Activated T-helper 1 cell treated with anti-CD3 and anti-CD28 coated beads, Interleukin-12 subunit alpha, Interleukin-12 subunit beta, Interleukin-2, Interleukin-4 antibody, amounts not matched to agents 30 ng/mL and 10 ng/mL and 1 ng/mL, durations not matched to agents 14 hours and 24 hours and 36 hours (primary cell): ENCODE data around the gene APOM. TPM values are rescaled to one million over a fixed set of nuclear protein-coding genes. Genes with fewer than 3 reads are reported as not detected.
A peak's percentile ranks its signal among the peaks of the same experiment; 100 is the strongest.

Experiments used
- DNase-seq: peaks from one replicate; pipeline ENCODE4 v3.0.0; 2021; ENCODE audit warnings: low spot score
- H3K27ac Mint-ChIP-seq: one replicate; pipeline ENCODE4 v1.8.0; 2021; ENCODE audit warnings: mild to moderate bottlenecking, mixed read lengths
- H3K27me3 Mint-ChIP-seq: one replicate; pipeline ENCODE4 v1.8.0; 2022; ENCODE audit warnings: mild to moderate bottlenecking, moderate library complexity, mixed read lengths; ENCODE audit not compliant: insufficient read depth
- H3K36me3 Mint-ChIP-seq: one replicate; pipeline ENCODE4 v1.8.0; 2021; ENCODE audit warnings: low read depth, mixed read lengths
- H3K4me1 Mint-ChIP-seq: one replicate; pipeline ENCODE4 v1.8.0; 2021; ENCODE audit warnings: low read depth, mixed read lengths
- H3K4me3 Mint-ChIP-seq: one replicate; pipeline ENCODE4 v1.8.0; 2021; ENCODE audit warnings: mild to moderate bottlenecking, moderate library complexity, mixed read lengths
- H3K9me3 Mint-ChIP-seq: one replicate; pipeline ENCODE4 v1.8.0; 2021; ENCODE audit warnings: mixed read lengths
- intact Hi-C: fragments of 100-400 bp; cut with micrococcal nuclease; formaldehyde crosslinking; loops from one replicate; pipeline ENCODE4 v1.15.1; 2024
- total RNA-seq: library from RNA; stranded (reverse); gene quantifications from 2 replicates; pipeline ENCODE4 v1.2.3, GENCODE V29; 2022

The APOM gene
- total RNA-seq, 1 donor from 2014 or later = 1.8 TPM

GRCh38 chr6:31663126-31663960 lies 7.6 kb downstream of the APOM start:
- Mint-ChIP-seq H3K4me1 (peaks cover 84% of the 10 kb centered on the region), H3K9me3 (no peaks in the 10 kb centered on the region), H3K27ac (peak overlapping the region; percentile 90), H3K36me3 (peaks cover 59% of the 10 kb centered on the region), H3K27me3 (no peaks in the 10 kb centered on the region), H3K4me3 (peak overlapping the region; percentile 98)
- no peak for DNase-seq
- intact Hi-C loops = loop anchor here (10.0 kb wide), 2 partner anchors 1311 to 1541 kb away; partner anchors contain the start of genes HSD17B8, RING1, RXRB and SLC39A7

GRCh38 chr6:31663961-31664789 lies 8.5 kb downstream of the APOM start:
- no peaks in the 10 kb centered on the region for H3K9me3 Mint-ChIP-seq
- H3K27me3 Mint-ChIP-seq = no peaks in the 10 kb centered on the region
- intact Hi-C loops = loop anchor here (2.0 to 10.0 kb wide), 4 partner anchors 169 to 1541 kb away; partner anchors contain the start of genes AGPAT1, HSD17B8, RING1 and RXRB
- peaks cover 83% of the 10 kb centered on the region for H3K4me1 Mint-ChIP-seq
- H3K27ac Mint-ChIP-seq = peak overlapping the region; percentile 90
- peak overlapping the region; percentile 98 for H3K4me3 Mint-ChIP-seq
- H3K36me3 Mint-ChIP-seq = peaks cover 62% of the 10 kb centered on the region
- DNase-seq = no peak

- Mint-ChIP-seq H3K27ac (peak within 1 kb of the TSS; percentile 90), H3K4me1 (peaks cover 75% of the 10 kb centered on the region), H3K9me3 (no peaks in the 10 kb centered on the region), H3K36me3 (peaks cover 65% of the 10 kb centered on the region), H3K4me3 (peak within 1 kb of the TSS; percentile 98), H3K27me3 (no peaks in the 10 kb centered on the region)
- intact Hi-C loops = loop anchor here (1.0 to 10.0 kb wide), 18 partner anchors 13 to 1540 kb away; partner anchors contain the start of genes ABHD16A, AGPAT1, BAG6 and DDAH2
- peak; percentile 88 for DNase-seq
These were observed 9.3 kb downstream of the APOM start, which contains the start of gene GPANK1 for GRCh38 chr6:31664790-31665500. GPANK1 (minus strand) TSS chr6:31664997; CDS start chr6:31664478, 519 bp downstream.

DNA sequence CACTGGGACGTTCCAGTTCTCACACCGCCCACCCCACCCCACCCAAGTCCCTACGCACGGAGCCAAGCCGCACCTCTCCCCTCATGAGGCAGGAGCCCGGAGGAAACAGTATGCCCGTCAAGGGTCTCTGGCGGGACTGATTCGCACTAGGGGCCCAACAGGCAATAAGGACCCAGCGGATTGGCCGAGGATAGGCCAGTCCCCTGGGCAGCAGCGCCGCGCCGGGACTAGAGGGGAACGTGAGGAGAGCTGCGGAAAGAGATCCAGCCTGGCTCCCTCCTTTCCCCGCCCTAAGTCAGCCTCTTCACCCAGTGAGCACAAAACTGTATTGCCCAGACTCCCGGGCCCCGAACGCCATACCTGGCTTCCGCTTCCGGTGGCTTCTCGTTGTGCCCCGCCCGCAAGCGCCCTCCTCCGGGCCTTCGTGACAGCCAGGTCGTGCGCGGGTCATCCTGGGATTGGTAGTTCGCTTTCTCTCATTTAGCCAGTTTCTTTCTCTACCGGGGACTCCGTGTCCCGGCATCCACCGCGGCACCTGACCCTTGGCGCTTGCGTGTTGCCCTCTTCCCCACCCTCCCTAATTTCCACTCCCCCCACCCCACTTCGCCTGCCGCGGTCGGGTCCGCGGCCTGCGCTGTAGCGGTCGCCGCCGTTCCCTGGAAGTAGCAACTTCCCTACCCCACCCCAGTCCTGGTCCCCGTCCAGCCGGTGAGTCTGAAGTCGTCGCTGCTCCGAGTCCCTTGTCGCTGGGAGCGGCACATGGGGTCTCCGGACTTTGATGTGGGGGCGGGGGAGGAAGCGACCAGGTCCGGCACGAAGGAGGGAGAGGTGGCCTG lies 10.0 kb downstream of the APOM start, which contains the start of gene CSNK2B:
Gene CSNK2B, plus strand, starts transcription at position 580 of the 836 bp plus-strand sequence. CDS start 752 bp downstream, outside the sequence.
- intact Hi-C loops = loop anchor here (1.0 to 10.0 kb wide), 18 partner anchors 13 to 1539 kb away; partner anchors contain the start of genes ABHD16A, AGPAT1, BAG6 and DDAH2
- Mint-ChIP-seq H3K9me3 (no peaks in the 10 kb centered on the region), H3K36me3 (peaks cover 68% of the 10 kb centered on the region), H3K4me3 (peak within 1 kb of the TSS; percentile 98), H3K27ac (peak within 1 kb of the TSS; percentile 90), H3K27me3 (no peaks in the 10 kb centered on the region), H3K4me1 (peaks cover 74% of the 10 kb centered on the region)
- peak; percentile 98 for DNase-seq

GRCh38 chr6:31666337-31666965 lies 10.8 kb downstream of the APOM start:
- H3K9me3 Mint-ChIP-seq = no peaks in the 10 kb centered on the region
- H3K27me3 Mint-ChIP-seq = no peaks in the 10 kb centered on the region
- H3K27ac Mint-ChIP-seq = peak overlapping the region; percentile 90
- intact Hi-C loops = loop anchor here (10.0 kb wide), 2 partner anchors 1308 to 1538 kb away; partner anchors contain the start of genes HSD17B8, RING1, RXRB and SLC39A7
- DNase-seq = no peak
- H3K4me3 Mint-ChIP-seq = peak overlapping the region; percentile 98
- H3K4me1 Mint-ChIP-seq = peaks cover 71% of the 10 kb centered on the region
- H3K36me3 Mint-ChIP-seq = peaks cover 65% of the 10 kb centered on the region

GRCh38 chr6:31669676-31670075 lies 14.0 kb downstream of the APOM start, which contains the start of gene LY6G5B:
LY6G5B (plus strand) TSS chr6:31669976; CDS start chr6:31670951, 975 bp downstream.
- H3K4me1 Mint-ChIP-seq = peaks cover 43% of the 10 kb centered on the region
- H3K36me3 Mint-ChIP-seq = peaks cover 55% of the 10 kb centered on the region
- no peaks in the 10 kb centered on the region for H3K9me3 Mint-ChIP-seq
- DNase-seq = no peak
- H3K27ac Mint-ChIP-seq = no peak within 1 kb of the TSS
- no peaks in the 10 kb centered on the region for H3K27me3 Mint-ChIP-seq
- no peak within 1 kb of the TSS for H3K4me3 Mint-ChIP-seq
- intact Hi-C loops = loop anchor here (10.0 kb wide), 2 partner anchors 1305 to 1535 kb away; partner anchors contain the start of genes HSD17B8, RING1, RXRB and SLC39A7

DNA sequence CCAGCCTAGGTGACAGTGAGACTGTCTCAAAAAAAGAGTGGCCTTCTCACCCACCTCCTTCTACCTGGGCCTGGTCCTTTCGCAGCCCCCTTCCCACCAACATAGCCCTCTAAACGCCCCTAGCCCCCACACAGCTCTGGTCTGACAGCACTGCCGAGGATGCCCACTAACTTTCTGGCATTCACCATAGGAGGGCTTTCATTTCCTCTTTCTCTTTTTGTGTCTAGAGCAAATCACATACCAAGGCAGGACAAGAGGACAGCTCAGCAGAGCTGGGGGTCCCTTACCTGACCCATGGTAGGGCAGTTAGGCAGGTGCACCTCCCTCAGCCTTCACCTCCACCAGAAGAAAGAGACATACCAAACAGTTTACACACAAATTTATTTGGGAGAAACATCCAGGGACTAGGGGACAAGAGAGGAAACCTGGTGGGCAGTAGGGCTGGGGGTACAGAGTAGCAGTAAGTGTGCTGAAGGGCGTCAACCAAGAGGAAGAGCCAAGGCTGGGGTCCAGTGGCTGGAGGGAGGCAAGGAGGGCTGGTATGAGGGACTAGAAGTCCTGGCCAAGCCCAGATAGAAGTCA lies 20.7 kb downstream of the APOM start:
- Mint-ChIP-seq H3K27me3 (no peaks in the 10 kb centered on the region), H3K4me1 (peaks cover 20% of the 10 kb centered on the region), H3K4me3 (no peak overlapping the region), H3K9me3 (no peaks in the 10 kb centered on the region), H3K27ac (no peak overlapping the region), H3K36me3 (peaks cover 11% of the 10 kb centered on the region)
- intact Hi-C loops = no loop called here
- no peak for DNase-seq

DNA sequence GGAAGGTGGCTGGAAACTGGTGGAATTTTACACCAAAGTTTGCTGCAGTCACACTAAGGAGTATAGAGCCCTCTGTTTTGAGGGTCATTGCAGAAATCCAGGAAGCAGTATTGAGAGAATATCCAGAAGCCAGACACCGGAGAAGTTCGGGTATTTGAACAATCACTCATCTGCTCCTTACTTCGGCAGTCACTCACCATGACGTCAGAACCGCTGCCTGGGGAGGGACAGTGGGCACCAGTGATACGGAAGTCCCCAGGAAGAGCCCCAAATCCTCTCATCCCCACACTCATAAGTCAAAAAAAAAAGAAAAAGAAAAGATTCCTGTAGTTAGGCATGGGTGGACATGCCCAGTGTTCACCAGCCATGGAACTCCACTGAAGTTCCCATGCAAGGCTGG lies 21.2 kb downstream of the APOM start:
- no peak for DNase-seq
- intact Hi-C loops = no loop called here
- H3K9me3 Mint-ChIP-seq = no peaks in the 10 kb centered on the region
- no peaks in the 10 kb centered on the region for H3K27me3 Mint-ChIP-seq
- H3K27ac Mint-ChIP-seq = no peak overlapping the region
- H3K4me1 Mint-ChIP-seq = peaks cover 24% of the 10 kb centered on the region
- H3K4me3 Mint-ChIP-seq = no peak overlapping the region
- peaks cover 13% of the 10 kb centered on the region for H3K36me3 Mint-ChIP-seq

- H3K27ac Mint-ChIP-seq = no peak overlapping the region
- intact Hi-C loops = no loop called here
These were observed 22.3 kb downstream of the APOM start for GRCh38 chr6:31677955-31678354.

GRCh38 chr6:31680226-31681134 lies 24.8 kb downstream of the APOM start, which contains the start of gene LY6G5C:
LY6G5C (minus strand) TSS chr6:31681067; CDS start chr6:31680373, 694 bp downstream.
- no peaks in the 10 kb centered on the region for H3K9me3 Mint-ChIP-seq
- peaks cover 9% of the 10 kb centered on the region for H3K36me3 Mint-ChIP-seq
- intact Hi-C loops = loop anchor here (1.0 kb wide), 5 partner anchors 22 to 272 kb away; no protein-coding TSS in a partner anchor
- no peaks in the 10 kb centered on the region for H3K27me3 Mint-ChIP-seq
- H3K27ac Mint-ChIP-seq = peak within 1 kb of the TSS; percentile 73
- DNase-seq = peak; percentile 30
- H3K4me3 Mint-ChIP-seq = peak within 1 kb of the TSS; percentile 80
- H3K4me1 Mint-ChIP-seq = peaks cover 24% of the 10 kb centered on the region

More at GRCh38 chr6:31677955-31678354, 22.3 kb downstream of the APOM start:
- Mint-ChIP-seq H3K9me3 (no peaks in the 10 kb centered on the region), H3K27me3 (no peaks in the 10 kb centered on the region), H3K36me3 (peaks cover 5% of the 10 kb centered on the region), H3K4me1 (peaks cover 24% of the 10 kb centered on the region), H3K4me3 (no peak overlapping the region)
- DNase-seq = no peak
